GM19328 (cell line): Measurements from ENCODE around the gene EPHB6.

ENCODE experiments used
- ATAC-seq: cut with Tn5 transposase; IDR thresholded peaks from one replicate; pipeline ENCODE4 v1.9.1; 2021; ENCODE audit warnings: mild to moderate bottlenecking, moderate library complexity; ENCODE audit not compliant: unreplicated experiment

EPHB6 gene

GRCh38 chr7:142876991-142877910 lies 22.4 kb downstream of the EPHB6 start:
- ATAC-seq = no peak

- no peak for ATAC-seq
Measured at GRCh38 chr7:142878315-142878714, 23.4 kb downstream of the EPHB6 start.

- no peak for ATAC-seq
Measured at GRCh38 chr7:142879060-142879459, 24.2 kb downstream of the EPHB6 start.

GRCh38 chr7:142880876-142881505 lies 26.1 kb downstream of the EPHB6 start:
- peak; percentile 55 for ATAC-seq

- ATAC-seq = no peak
Measured at GRCh38 chr7:142881586-142882337, 26.9 kb downstream of the EPHB6 start.

GRCh38 chr7:142882338-142882678 lies 27.4 kb downstream of the EPHB6 start:
- ATAC-seq = no peak

GRCh38 chr7:142883145-142883544 lies 28.3 kb downstream of the EPHB6 start:
- ATAC-seq = no peak

- no peak for ATAC-seq
Measured at GRCh38 chr7:142883571-142884285, 28.9 kb downstream of the EPHB6 start.

- no peak for ATAC-seq
Measured at GRCh38 chr7:142884286-142884640, 29.4 kb downstream of the EPHB6 start.

- ATAC-seq = no peak
Measured at GRCh38 chr7:142885311-142886230, 30.7 kb downstream of the EPHB6 start, which contains the start of gene TRPV6. TSS of gene TRPV6 (minus strand) at chr7:142885745.

- no peak for ATAC-seq
Measured at GRCh38 chr7:142886866-142887265, 32.0 kb downstream of the EPHB6 start.

GRCh38 chr7:142887282-142888015 lies 32.6 kb downstream of the EPHB6 start:
- ATAC-seq = no peak

GRCh38 chr7:142889816-142890215 lies 34.9 kb downstream of the EPHB6 start:
- ATAC-seq = no peak

- no peak for ATAC-seq
Measured at GRCh38 chr7:142890874-142891485, 36.1 kb downstream of the EPHB6 start.

- no peak for ATAC-seq
Measured at GRCh38 chr7:142891490-142892082, 36.7 kb downstream of the EPHB6 start.

GRCh38 chr7:142892951-142893350 lies 38.1 kb downstream of the EPHB6 start:
- ATAC-seq = no peak

- no peak for ATAC-seq
Measured at GRCh38 chr7:142894112-142894984, 39.5 kb downstream of the EPHB6 start.
